ENCODE measurements around the gene LRMDA. TPM values are rescaled to one million over a fixed set of nuclear protein-coding genes. Genes with fewer than 3 reads are reported as not detected.

LRMDA gene
- total RNA-seq, 2 experiments from 2014 or later = not detected

GRCh38 chr10:75723319-75723980 is 292.0 kb downstream of the LRMDA start:
- Histone ChIP-seq H3K9me3 (ENCODE audit: control insufficient read depth in 1 of 2, insufficient read depth in 1 of 2, low read length in 2 of 2) (no peaks in the 10 kb centered on the region), H3K4me3 (ENCODE audit: low read length) (no peak overlapping the region), H3K27ac (ENCODE audit: low read depth in 1 of 2, low read length in 2 of 2) (no peak overlapping the region), H3K27me3 (ENCODE audit: control insufficient read depth in 1 of 2, insufficient read depth in 2 of 2, low read length in 2 of 2) (no peaks in the 10 kb centered on the region), H3K36me3 (ENCODE audit: insufficient read depth, low read length) (no peaks in the 10 kb centered on the region), H3K4me1 (ENCODE audit: insufficient read depth, low read length) (no peaks in the 10 kb centered on the region)
- Mint-ChIP-seq H3K27ac (no peak overlapping the region), H3K36me3 (ENCODE audit: low read depth) (no peaks in the 10 kb centered on the region), H3K4me1 (ENCODE audit: low read depth) (no peaks in the 10 kb centered on the region), H3K27me3 (peaks cover 15% of the 10 kb centered on the region), H3K4me3 (no peak overlapping the region), H3K9me3 (no peaks in the 10 kb centered on the region)
- CTCF ChIA-PET = no interaction called here
- intact Hi-C loops (cut with DNase I, micrococcal nuclease) = no loop called here
- no peak for TF ChIP-seq CTCF (IDR thresholded peaks at IDR 0.05)
- DNase-seq = no peak
- no peak for ATAC-seq (ENCODE audit: poor library complexity)
- POLR2A ChIA-PET = no interaction called here

GRCh38 chr10:75724047-75724446 is 292.6 kb downstream of the LRMDA start:
- H3K27me3 ChIP-seq (ENCODE audit: control insufficient read depth in 1 of 2, insufficient read depth in 2 of 2, low read length in 2 of 2) = no peaks in the 10 kb centered on the region
- Mint-ChIP-seq H3K27me3 (peaks cover 15% of the 10 kb centered on the region), H3K9me3 (no peaks in the 10 kb centered on the region), H3K27ac (no peak overlapping the region), H3K4me1 (ENCODE audit: low read depth) (no peaks in the 10 kb centered on the region), H3K36me3 (ENCODE audit: low read depth) (no peaks in the 10 kb centered on the region), H3K4me3 (no peak overlapping the region)
- CTCF ChIA-PET = no interaction called here
- no peaks in the 10 kb centered on the region for H3K4me1 ChIP-seq (ENCODE audit: insufficient read depth, low read length)
- no peak overlapping the region for H3K4me3 ChIP-seq (ENCODE audit: low read length)
- no peaks in the 10 kb centered on the region for H3K9me3 ChIP-seq (ENCODE audit: control insufficient read depth in 1 of 2, insufficient read depth in 1 of 2, low read length in 2 of 2)
- no peak overlapping the region for H3K27ac ChIP-seq (ENCODE audit: low read depth in 1 of 2, low read length in 2 of 2)
- no peaks in the 10 kb centered on the region for H3K36me3 ChIP-seq (ENCODE audit: insufficient read depth, low read length)
- DNase-seq = no peak
- POLR2A ChIA-PET = no interaction called here
- no peak for ATAC-seq (ENCODE audit: poor library complexity)
- intact Hi-C loops (cut with DNase I, micrococcal nuclease) = no loop called here
- no peak for TF ChIP-seq CTCF (IDR thresholded peaks at IDR 0.05)

- Histone ChIP-seq H3K36me3 (ENCODE audit: insufficient read depth, low read length) (no peaks in the 10 kb centered on the region), H3K9me3 (ENCODE audit: control insufficient read depth in 1 of 2, insufficient read depth in 1 of 2, low read length in 2 of 2) (no peaks in the 10 kb centered on the region), H3K27ac (ENCODE audit: low read depth in 1 of 2, low read length in 2 of 2) (no peak overlapping the region), H3K4me1 (ENCODE audit: insufficient read depth, low read length) (no peaks in the 10 kb centered on the region), H3K27me3 (ENCODE audit: control insufficient read depth in 1 of 2, insufficient read depth in 2 of 2, low read length in 2 of 2) (peaks cover 0 to 2% of the 10 kb centered on the region in 2 experiments), H3K4me3 (ENCODE audit: low read length) (no peak overlapping the region)
- ATAC-seq (ENCODE audit: poor library complexity) (no peak), DNase-seq (no peak)
- no peaks in the 10 kb centered on the region for H3K9me3 Mint-ChIP-seq
- H3K4me3 Mint-ChIP-seq = no peak overlapping the region
- no peak overlapping the region for H3K27ac Mint-ChIP-seq
- H3K27me3 Mint-ChIP-seq = peaks cover 19% of the 10 kb centered on the region
- intact Hi-C loops (cut with DNase I, micrococcal nuclease) = no loop called here
- no peaks in the 10 kb centered on the region for H3K36me3 Mint-ChIP-seq (ENCODE audit: low read depth)
- TF ChIP-seq CTCF (IDR thresholded peaks at IDR 0.05) = no peak
- no peaks in the 10 kb centered on the region for H3K4me1 Mint-ChIP-seq (ENCODE audit: low read depth)
- CTCF ChIA-PET = no interaction called here
- POLR2A ChIA-PET = no interaction called here
Measured at GRCh38 chr10:75726522-75727483, 295.4 kb downstream of the LRMDA start.
